Trophoblast cell (in vitro differentiated cells and primary cell): ENCODE measurements around the gene SLX4IP.

ENCODE experiments used
- DNase-seq, 2 donors: peaks; one replicate each; pipeline ENCODE4 v3.0.0-alpha.2; 2016
- H2AFZ ChIP-seq: 2 replicates; pipeline ENCODE4 v1.6.1; 2013; ENCODE audit warnings: low read length, moderate library complexity, mild to moderate bottlenecking; ENCODE audit not compliant: insufficient read depth, poor library complexity
- H2AK5ac ChIP-seq: 2 replicates; pipeline ENCODE4 v1.6.1; 2013; ENCODE audit warnings: mild to moderate bottlenecking, low read length
- H2BK120ac ChIP-seq: 2 replicates; pipeline ENCODE4 v1.6.1; 2013; ENCODE audit warnings: low read length, mild to moderate bottlenecking, moderate library complexity; ENCODE audit not compliant: insufficient read depth, poor library complexity
- H2BK12ac ChIP-seq: 2 replicates; pipeline ENCODE4 v1.6.1; 2013; ENCODE audit warnings: mild to moderate bottlenecking, low read length, moderate library complexity
- H2BK5ac ChIP-seq: 2 replicates; pipeline ENCODE4 v1.6.1; 2013; ENCODE audit warnings: low read length, low read depth, moderate library complexity, mild to moderate bottlenecking; ENCODE audit not compliant: poor library complexity
- H3K14ac ChIP-seq: 2 replicates; pipeline ENCODE4 v1.6.1; 2013; ENCODE audit warnings: mild to moderate bottlenecking, low read length
- H3K18ac ChIP-seq: 2 replicates; pipeline ENCODE4 v1.6.1; 2013; ENCODE audit warnings: mild to moderate bottlenecking, low read length
- H3K23ac ChIP-seq: 2 replicates; pipeline ENCODE4 v1.6.1; 2013; ENCODE audit warnings: low read length
- H3K27ac ChIP-seq: 2 replicates; pipeline ENCODE4 v1.5.1; 2013; ENCODE audit warnings: low read depth, mild to moderate bottlenecking, inconsistent platforms, low read length, moderate library complexity
- H3K27me3 ChIP-seq: 2 replicates; pipeline ENCODE4 v1.6.1; 2013; ENCODE audit warnings: inconsistent platforms, mild to moderate bottlenecking, low read length, moderate library complexity; ENCODE audit not compliant: insufficient read depth
- H3K36me3 ChIP-seq, 2 experiments: 1 replicate in 1 of 2; 2 replicates in 1 of 2; pipeline ENCODE4 v1.6.1; 2013; ENCODE audit warnings: low read length in 2 of 2, mild to moderate bottlenecking in 2 of 2, moderate library complexity in 1 of 2; ENCODE audit not compliant: insufficient read depth in 2 of 2, control insufficient read depth in 1 of 2
- H3K4ac ChIP-seq: 2 replicates; pipeline ENCODE4 v1.6.1; 2013; ENCODE audit warnings: low read depth, mild to moderate bottlenecking, low read length, moderate library complexity
- H3K4me1 ChIP-seq, 2 experiments: 1 replicate in 1 of 2; 2 replicates in 1 of 2; pipeline ENCODE4 v1.6.1; 2013; ENCODE audit warnings: low read length in 2 of 2, mild to moderate bottlenecking in 2 of 2, moderate library complexity in 1 of 2; ENCODE audit not compliant: insufficient read depth in 2 of 2, control insufficient read depth in 1 of 2
- H3K4me2 ChIP-seq: 2 replicates; pipeline ENCODE4 v1.6.1; 2013; ENCODE audit warnings: inconsistent platforms, mild to moderate bottlenecking, low read length, moderate library complexity
- H3K4me3 ChIP-seq: 2 replicates; pipeline ENCODE4 v1.5.1; 2013; ENCODE audit warnings: mild to moderate bottlenecking, low read depth, low read length, inconsistent platforms
- H3K79me1 ChIP-seq: one replicate; pipeline ENCODE4 v1.6.1; 2013; ENCODE audit warnings: low read length
- H3K79me2 ChIP-seq: 2 replicates; pipeline ENCODE4 v1.6.1; 2013; ENCODE audit warnings: low read length, mild to moderate bottlenecking; ENCODE audit not compliant: control insufficient read depth, insufficient read depth, poor library complexity
- H3K9ac ChIP-seq: 2 replicates; pipeline ENCODE4 v1.6.1; 2013; ENCODE audit warnings: mild to moderate bottlenecking, low read length
- H3K9me3 ChIP-seq: 2 replicates; pipeline ENCODE4 v1.6.1; 2013; ENCODE audit warnings: low read depth, mild to moderate bottlenecking, control low read depth, inconsistent platforms, low read length; ENCODE audit not compliant: insufficient read depth
- H4K12ac ChIP-seq: 2 replicates; pipeline ENCODE4 v1.6.1; 2013; ENCODE audit warnings: low read depth, mild to moderate bottlenecking, low read length, moderate library complexity
- H4K8ac ChIP-seq: 2 replicates; pipeline ENCODE4 v1.6.1; 2013; ENCODE audit warnings: low read depth, mild to moderate bottlenecking, low read length, moderate library complexity
- H4K91ac ChIP-seq: one replicate; pipeline ENCODE4 v1.6.1; 2013; ENCODE audit warnings: low read depth, mild to moderate bottlenecking, low read length, moderate library complexity
- WGBS: extraction: QIAGEN DNeasy Blood & Tissue Kit; methylation state at CpG from one replicate; pipeline ENCODE4 v1.1.7; 2013; ENCODE audit warnings: missing lambda C conversion rate; ENCODE audit not compliant: insufficient read length, insufficient coverage; ENCODE audit errors: extremely low coverage; 5-methylcytosine and 5-hydroxymethylcytosine counted together

SLX4IP gene

GRCh38 chr20:10604865-10605440, 169.8 kb downstream of the SLX4IP start:
- DNase-seq: no peak
- Histone ChIP-seq H2AFZ (no peak overlapping the region), H3K4ac (no peak overlapping the region), H4K8ac (no peak overlapping the region), H3K27me3 (no peaks in the 10 kb centered on the region), H4K91ac (no peak overlapping the region), H3K9ac (no peak overlapping the region), H3K14ac (no peak overlapping the region), H3K27ac (no peak overlapping the region), H2AK5ac (no peak overlapping the region), H3K4me3 (no peak overlapping the region), H4K12ac (no peak overlapping the region), H3K18ac (no peak overlapping the region), H3K9me3 (no peaks in the 10 kb centered on the region), H3K4me1 (peaks cover 1 to 3% of the 10 kb centered on the region in 2 experiments), H2BK120ac (no peak overlapping the region), H2BK5ac (no peak overlapping the region), H3K79me2 (no peaks in the 10 kb centered on the region), H3K79me1 (no peaks in the 10 kb centered on the region), H3K23ac (no peak overlapping the region), H3K36me3 (no peaks in the 10 kb centered on the region), H3K4me2 (no peak overlapping the region), H2BK12ac (no peak overlapping the region)
- WGBS: no CpG with 5 or more reads among the region's 2 CpGs

DNA sequence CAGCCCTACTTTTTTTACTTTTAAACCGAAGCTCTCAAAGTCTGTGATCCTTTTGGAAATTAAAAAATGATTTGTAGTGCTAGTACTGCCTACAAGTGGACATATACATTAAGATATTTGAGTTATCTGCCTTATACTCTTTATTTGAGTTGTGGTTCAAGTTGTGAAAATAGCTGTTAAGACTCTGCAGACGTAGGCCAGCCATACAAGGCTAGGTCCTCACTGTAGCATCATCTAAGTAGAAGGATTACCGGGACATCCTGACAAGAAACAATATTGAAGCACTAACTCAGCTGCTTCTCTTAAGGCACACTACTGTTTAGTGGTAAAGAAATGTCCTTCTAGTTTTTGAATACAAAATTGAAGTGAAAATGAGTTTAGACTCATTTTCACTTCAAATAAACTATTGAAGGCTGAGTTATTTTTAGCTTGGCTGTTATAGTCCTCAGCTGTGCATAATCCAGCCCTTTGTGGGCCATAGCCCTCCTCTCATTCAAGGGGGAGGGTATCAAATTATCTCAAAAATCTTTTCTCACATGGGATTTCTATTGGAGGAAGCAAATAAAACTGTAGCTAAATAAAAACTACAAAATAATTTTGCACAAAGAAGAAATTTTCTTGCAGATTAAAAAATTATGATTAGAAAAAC, 170.6 kb downstream of the SLX4IP start:
- peaks cover 1 to 3% of the 10 kb centered on the region in 2 experiments for H3K4me1 ChIP-seq
- no peak overlapping the region for H3K23ac ChIP-seq
- no peak overlapping the region for H4K8ac ChIP-seq
- WGBS: no CpG with 5 or more reads among the region's 3 CpGs
- no peak overlapping the region for H2BK5ac ChIP-seq
- H3K9me3 ChIP-seq: no peaks in the 10 kb centered on the region
- no peak overlapping the region for H2AK5ac ChIP-seq
- H3K4ac ChIP-seq: no peak overlapping the region
- H4K91ac ChIP-seq: no peak overlapping the region
- no peaks in the 10 kb centered on the region for H3K36me3 ChIP-seq
- H4K12ac ChIP-seq: no peak overlapping the region
- DNase-seq: no peak
- H3K79me1 ChIP-seq: no peaks in the 10 kb centered on the region
- no peak overlapping the region for H3K9ac ChIP-seq
- no peak overlapping the region for H3K4me3 ChIP-seq
- H2AFZ ChIP-seq: no peak overlapping the region
- H3K27me3 ChIP-seq: no peaks in the 10 kb centered on the region
- no peak overlapping the region for H2BK12ac ChIP-seq
- no peak overlapping the region for H2BK120ac ChIP-seq
- no peak overlapping the region for H3K4me2 ChIP-seq
- H3K14ac ChIP-seq: no peak overlapping the region
- H3K79me2 ChIP-seq: no peaks in the 10 kb centered on the region
- H3K18ac ChIP-seq: no peak overlapping the region
- H3K27ac ChIP-seq: no peak overlapping the region

GRCh38 chr20:10609276-10609675, 174.2 kb downstream of the SLX4IP start:
- no peak overlapping the region for H2BK12ac ChIP-seq
- no peak overlapping the region for H3K27ac ChIP-seq
- no peak overlapping the region for H3K4ac ChIP-seq
- no peak overlapping the region for H3K23ac ChIP-seq
- WGBS: no CpG with 5 or more reads among the region's 2 CpGs
- no peaks in the 10 kb centered on the region for H3K27me3 ChIP-seq
- no peak overlapping the region for H4K91ac ChIP-seq
- H3K4me2 ChIP-seq: no peak overlapping the region
- H3K79me2 ChIP-seq: no peaks in the 10 kb centered on the region
- no peaks in the 10 kb centered on the region for H3K36me3 ChIP-seq
- H2AFZ ChIP-seq: no peak overlapping the region
- no peak overlapping the region for H3K4me3 ChIP-seq
- H3K9me3 ChIP-seq: no peaks in the 10 kb centered on the region
- H3K18ac ChIP-seq: no peak overlapping the region
- DNase-seq: no peak
- H3K4me1 ChIP-seq: peaks cover 1 to 3% of the 10 kb centered on the region in 2 experiments
- no peaks in the 10 kb centered on the region for H3K79me1 ChIP-seq
- H2BK120ac ChIP-seq: no peak overlapping the region
- H4K8ac ChIP-seq: no peak overlapping the region
- H2BK5ac ChIP-seq: no peak overlapping the region
- H2AK5ac ChIP-seq: no peak overlapping the region
- no peak overlapping the region for H3K14ac ChIP-seq
- H4K12ac ChIP-seq: no peak overlapping the region
- H3K9ac ChIP-seq: no peak overlapping the region

- Histone ChIP-seq H3K9me3 (no peaks in the 10 kb centered on the region), H3K4me3 (no peak overlapping the region), H3K4me2 (no peak overlapping the region), H3K9ac (no peak overlapping the region), H3K4ac (no peak overlapping the region), H3K79me1 (no peaks in the 10 kb centered on the region), H2AFZ (no peak overlapping the region), H4K12ac (no peak overlapping the region), H2BK12ac (no peak overlapping the region), H3K14ac (no peak overlapping the region), H3K23ac (no peak overlapping the region), H3K79me2 (no peaks in the 10 kb centered on the region), H2BK120ac (no peak overlapping the region), H4K91ac (no peak overlapping the region), H3K18ac (no peak overlapping the region), H3K27me3 (no peaks in the 10 kb centered on the region), H3K27ac (no peak overlapping the region), H4K8ac (no peak overlapping the region), H2BK5ac (no peak overlapping the region), H3K36me3 (no peaks in the 10 kb centered on the region), H3K4me1 (no peaks in the 10 kb centered on the region), H2AK5ac (no peak overlapping the region)
- no peak for DNase-seq
Observed at GRCh38 chr20:10609770-10610169, 174.7 kb downstream of the SLX4IP start.
